ENCODE results near the gene CFAP73.
"Not testable (repeated sequence)": the region's sequence is repeated elsewhere in the genome, so short reads cannot be mapped to it uniquely, and the experiment has no call there.

The CFAP73 gene

DNA sequence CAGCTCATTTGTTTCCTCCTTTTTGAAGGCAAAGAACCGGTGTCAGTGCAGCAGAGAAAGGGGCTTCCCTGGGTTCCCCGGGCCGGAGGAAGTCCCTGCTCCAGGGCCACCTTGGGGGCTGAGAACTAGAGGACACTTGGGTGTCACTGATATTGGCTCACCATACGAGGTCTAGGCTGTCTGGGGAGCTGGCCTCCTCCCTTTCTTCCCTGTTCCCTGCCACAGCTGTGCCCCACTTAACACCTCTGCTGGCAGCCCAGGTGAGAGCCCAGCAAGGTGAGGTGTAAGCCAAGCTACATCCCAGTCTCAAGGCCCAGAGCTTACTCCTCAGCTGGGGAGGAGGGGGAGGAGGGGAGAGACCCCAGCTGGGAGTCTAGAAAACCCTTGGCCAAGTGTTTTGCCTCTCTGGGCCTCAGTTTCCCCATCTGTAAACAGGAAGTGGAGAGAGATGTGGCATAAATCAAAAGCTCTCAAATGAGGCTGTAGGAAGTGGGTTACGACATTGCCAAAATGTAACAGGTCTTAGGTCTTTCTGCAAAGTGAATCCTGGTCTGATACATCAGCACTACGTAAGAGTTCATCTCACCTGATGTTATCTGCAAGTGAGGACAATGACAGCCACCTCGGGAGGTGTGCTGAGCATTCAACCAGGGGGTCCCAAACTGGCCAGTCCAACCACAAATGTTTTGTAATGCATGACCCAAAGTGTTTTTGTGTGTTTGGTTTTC is 39.5 kb upstream of the CFAP73 start:
- no peaks in the 10 kb centered on the region for H3K9me3 ChIP-seq (ENCODE audit: insufficient read depth, low read depth, low read length)
- H3K4me3 ChIP-seq (ENCODE audit: low read length): no peak overlapping the region
- no peaks in the 10 kb centered on the region for H3K4me1 ChIP-seq (ENCODE audit: insufficient read depth, low read length)
- no peaks in the 10 kb centered on the region for H3K36me3 ChIP-seq (ENCODE audit: insufficient read depth, low read depth, low read length)
- no peak overlapping the region for H3K9ac ChIP-seq (ENCODE audit: low read depth, low read length)
- peaks cover under 1% of the 10 kb centered on the region; the same call in 1 of the 2 replicates for H3K27me3 ChIP-seq (ENCODE audit: insufficient read depth, low read length)
- no peak overlapping the region for H3K27ac ChIP-seq (ENCODE audit: low read length)

DNA sequence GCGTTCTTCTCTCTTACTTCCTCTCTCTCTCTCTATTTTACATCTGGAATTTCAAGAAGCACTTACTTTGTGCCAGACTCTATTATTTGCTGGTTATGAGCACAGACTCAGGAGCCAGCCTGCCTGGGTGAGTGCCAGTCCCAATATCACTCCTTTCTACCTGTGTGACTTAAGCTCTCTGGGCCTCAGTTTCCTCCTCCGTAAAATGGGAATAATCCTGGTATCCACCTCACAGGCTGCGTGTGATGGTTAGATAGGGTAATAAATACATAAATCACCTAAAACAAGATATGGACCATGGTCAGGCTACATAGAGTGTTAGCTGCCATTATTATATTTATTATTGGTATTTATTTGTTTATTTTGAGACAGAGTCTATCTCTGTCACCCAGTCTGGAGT is 38.3 kb upstream of the CFAP73 start:
- no peak overlapping the region for H3K27ac ChIP-seq (ENCODE audit: low read length)
- no peaks in the 10 kb centered on the region for H3K4me1 ChIP-seq (ENCODE audit: insufficient read depth, low read length)
- no peaks in the 10 kb centered on the region for H3K9me3 ChIP-seq (ENCODE audit: insufficient read depth, low read depth, low read length)
- H3K27me3 ChIP-seq (ENCODE audit: insufficient read depth, low read length): no peaks in the 10 kb centered on the region
- H3K36me3 ChIP-seq (ENCODE audit: insufficient read depth, low read depth, low read length): no peaks in the 10 kb centered on the region
- H3K4me3 ChIP-seq (ENCODE audit: low read length): no peak overlapping the region
- H3K9ac ChIP-seq (ENCODE audit: low read depth, low read length): no peak overlapping the region

DNA sequence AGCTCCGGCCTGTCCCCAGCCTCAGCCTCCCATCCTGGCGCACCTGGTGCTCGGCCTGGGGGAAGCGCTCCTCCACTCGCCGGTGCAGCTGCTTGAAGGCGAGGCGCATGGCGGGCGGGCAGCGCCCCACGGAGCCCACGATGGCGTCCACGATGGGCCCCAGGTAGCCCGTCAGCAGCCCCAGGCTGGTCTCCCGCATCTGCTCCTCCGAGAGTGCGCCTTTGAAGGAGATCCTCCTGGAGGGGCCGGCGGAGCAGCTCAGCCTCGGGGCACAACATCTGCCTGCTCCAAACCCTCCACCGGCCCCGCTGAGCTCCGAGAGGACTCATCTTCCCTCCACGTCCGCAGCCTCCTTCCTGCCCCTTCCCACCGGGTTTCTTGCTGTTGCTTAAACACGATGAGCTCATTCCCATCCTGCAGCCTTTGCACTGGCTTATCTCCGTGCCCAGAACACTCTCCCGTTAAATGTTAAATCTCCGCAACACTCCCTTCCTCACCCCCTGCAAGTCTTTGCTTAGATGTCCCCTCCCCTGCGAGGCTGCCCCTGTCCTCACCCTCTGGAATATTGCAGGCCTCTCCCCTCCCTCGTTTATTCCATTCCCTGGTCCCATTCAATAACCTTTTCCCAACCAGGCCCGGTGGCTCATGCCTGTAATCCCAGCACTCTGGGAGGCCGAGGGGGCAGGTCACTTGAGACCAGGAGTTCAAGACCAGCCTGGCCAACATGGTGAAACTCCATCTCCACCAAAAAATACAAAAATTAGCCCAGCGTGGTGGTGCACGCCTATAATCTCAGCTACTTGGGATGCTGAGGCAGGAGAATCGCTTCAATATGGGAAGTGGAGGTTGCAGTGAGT is 37.3 kb upstream of the CFAP73 start:
- Histone ChIP-seq H3K27ac (ENCODE audit: low read length) (no peak overlapping the region), H3K4me1 (ENCODE audit: insufficient read depth, low read length) (no peaks in the 10 kb centered on the region), H3K36me3 (ENCODE audit: insufficient read depth, low read depth, low read length) (no peaks in the 10 kb centered on the region), H3K9ac (ENCODE audit: low read depth, low read length) (no peak overlapping the region), H3K27me3 (ENCODE audit: insufficient read depth, low read length) (no peaks in the 10 kb centered on the region), H3K9me3 (ENCODE audit: insufficient read depth, low read depth, low read length) (no peaks in the 10 kb centered on the region), H3K4me3 (ENCODE audit: low read length) (no peak overlapping the region)

DNA sequence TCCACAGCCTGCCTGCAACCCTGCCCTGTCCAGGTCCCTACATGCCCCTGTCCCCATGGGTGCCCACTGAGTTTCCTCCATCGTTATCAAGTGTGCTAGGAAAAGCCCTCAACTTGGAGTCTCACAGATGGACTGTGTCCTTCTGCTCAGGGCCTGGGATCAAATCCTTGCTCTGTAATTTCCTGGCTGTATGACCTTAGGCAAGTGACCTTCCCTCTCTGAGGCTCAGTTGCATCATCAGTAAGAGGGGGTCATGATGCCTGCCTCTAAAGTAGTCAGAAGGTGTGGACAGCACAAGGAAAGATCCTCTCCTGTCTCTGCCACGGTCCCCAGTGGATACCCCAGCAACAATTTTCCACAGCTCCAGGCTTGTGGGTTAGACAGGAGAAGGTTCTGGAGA is 36.1 kb upstream of the CFAP73 start:
- Histone ChIP-seq H3K4me1 (ENCODE audit: insufficient read depth, low read length) (no peaks in the 10 kb centered on the region), H3K4me3 (ENCODE audit: low read length) (no peak overlapping the region), H3K27me3 (ENCODE audit: insufficient read depth, low read length) (no peaks in the 10 kb centered on the region), H3K36me3 (ENCODE audit: insufficient read depth, low read depth, low read length) (no peaks in the 10 kb centered on the region), H3K9me3 (ENCODE audit: insufficient read depth, low read depth, low read length) (no peaks in the 10 kb centered on the region), H3K9ac (ENCODE audit: low read depth, low read length) (no peak overlapping the region), H3K27ac (ENCODE audit: low read length) (no peak overlapping the region)

DNA sequence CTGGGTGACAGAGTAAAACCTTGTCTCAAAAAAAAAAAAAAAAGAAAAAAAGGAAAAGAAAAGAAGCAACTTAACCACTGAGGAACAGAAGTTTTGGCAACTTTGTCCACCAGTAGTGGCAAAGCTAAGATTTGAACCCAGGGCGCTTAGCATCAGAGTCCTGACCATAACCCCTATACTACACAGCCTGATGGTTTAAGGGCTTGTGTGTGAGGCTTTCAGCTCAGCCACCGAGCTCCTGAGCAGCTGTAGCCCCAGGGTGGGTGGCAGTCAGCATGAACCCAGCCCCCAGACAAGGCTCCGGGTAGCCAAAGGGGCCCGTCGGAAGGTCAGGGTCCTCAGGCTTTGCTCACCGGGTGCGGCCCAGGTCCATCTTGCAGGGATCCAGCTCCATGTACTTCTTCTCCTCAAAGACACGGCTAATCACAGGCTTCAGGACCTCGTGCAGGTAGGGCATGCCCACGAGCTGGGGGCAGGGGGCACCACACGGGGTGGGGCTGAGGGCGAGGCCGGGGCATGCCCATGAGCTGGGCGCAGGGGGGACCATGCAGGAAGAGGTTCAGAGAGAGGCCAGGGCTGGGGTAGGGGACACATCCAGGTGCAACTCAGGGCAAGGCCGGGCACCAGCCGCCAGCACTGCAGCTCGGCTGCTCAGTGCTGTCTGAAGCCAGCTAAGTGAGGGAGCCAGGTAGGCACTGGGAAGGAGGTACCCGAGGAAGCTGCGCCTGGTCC is 34.9 kb upstream of the CFAP73 start:
- no peaks in the 10 kb centered on the region for H3K4me1 ChIP-seq (ENCODE audit: insufficient read depth, low read length)
- no peak overlapping the region for H3K9ac ChIP-seq (ENCODE audit: low read depth, low read length)
- H3K36me3 ChIP-seq (ENCODE audit: insufficient read depth, low read depth, low read length): no peaks in the 10 kb centered on the region
- no peak overlapping the region for H3K4me3 ChIP-seq (ENCODE audit: low read length)
- H3K9me3 ChIP-seq (ENCODE audit: insufficient read depth, low read depth, low read length): no peaks in the 10 kb centered on the region
- no peaks in the 10 kb centered on the region for H3K27me3 ChIP-seq (ENCODE audit: insufficient read depth, low read length)
- H3K27ac ChIP-seq (ENCODE audit: low read length): no peak overlapping the region

DNA sequence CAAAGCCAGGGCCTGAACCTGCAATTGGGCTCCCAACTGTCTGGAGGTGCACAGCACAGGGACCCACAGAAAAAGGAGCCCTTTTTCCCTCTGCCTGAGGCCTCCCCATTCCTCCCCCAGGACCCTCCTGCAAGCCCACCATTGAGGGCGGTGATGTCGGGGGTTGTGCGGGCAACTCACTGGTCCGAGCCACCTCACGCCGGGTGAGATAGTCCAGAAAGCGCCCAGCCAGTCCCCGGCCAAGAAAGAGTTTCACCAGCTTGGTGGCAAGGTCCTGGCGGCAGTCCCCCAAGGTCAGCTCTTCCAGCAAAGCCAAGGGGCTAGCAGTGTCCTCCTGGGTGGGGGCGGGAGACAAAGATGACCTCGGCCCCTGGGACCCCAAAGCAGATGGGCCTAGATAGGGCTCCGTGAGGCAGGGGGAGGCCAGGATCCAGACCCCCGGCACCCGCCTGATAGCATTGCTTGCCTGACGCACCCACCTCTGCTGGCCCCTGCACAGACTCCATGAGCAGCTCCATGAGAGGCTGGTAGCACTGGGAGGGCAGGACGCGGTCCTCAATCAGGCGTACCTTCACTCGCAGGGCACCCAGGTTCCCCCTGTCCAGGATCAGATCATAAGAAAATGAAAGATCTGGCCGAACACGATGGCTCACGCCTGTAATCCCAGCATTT is 33.9 kb upstream of the CFAP73 start:
- H3K4me1 ChIP-seq (ENCODE audit: insufficient read depth, low read length): 0 out of 2 replicates have a peak, but pooled peaks cover 2% of the 10 kb centered on the region
- H3K27ac ChIP-seq (ENCODE audit: low read length): no peak overlapping the region
- H3K9ac ChIP-seq (ENCODE audit: low read depth, low read length): no peak overlapping the region
- H3K4me3 ChIP-seq (ENCODE audit: low read length): no peak overlapping the region
- H3K36me3 ChIP-seq (ENCODE audit: insufficient read depth, low read depth, low read length): no peaks in the 10 kb centered on the region
- no peaks in the 10 kb centered on the region for H3K27me3 ChIP-seq (ENCODE audit: insufficient read depth, low read length)
- H3K9me3 ChIP-seq (ENCODE audit: insufficient read depth, low read depth, low read length): no peaks in the 10 kb centered on the region

DNA sequence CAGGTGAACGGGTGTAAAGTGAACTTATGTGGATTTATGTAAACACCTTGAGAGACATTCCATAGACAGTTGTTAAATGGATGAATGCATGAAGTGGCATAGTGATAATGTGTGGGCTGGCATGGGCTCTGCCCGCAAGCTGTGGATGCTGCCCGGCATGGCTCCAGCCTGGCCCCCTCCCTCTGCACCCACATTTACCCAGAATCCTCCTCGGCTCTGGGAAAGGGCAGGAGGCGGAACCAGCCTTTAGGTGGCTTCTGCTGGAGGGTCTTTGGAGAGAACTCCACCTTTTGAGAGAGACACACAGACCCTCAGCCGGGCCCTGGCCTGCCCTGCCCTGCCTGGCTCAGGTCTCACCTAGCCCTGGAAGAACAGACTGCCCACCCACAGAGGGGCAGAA is 32.6 kb upstream of the CFAP73 start:
- no peaks in the 10 kb centered on the region for H3K27me3 ChIP-seq (ENCODE audit: insufficient read depth, low read length)
- H3K36me3 ChIP-seq (ENCODE audit: insufficient read depth, low read depth, low read length): no peaks in the 10 kb centered on the region
- no peaks in the 10 kb centered on the region for H3K9me3 ChIP-seq (ENCODE audit: insufficient read depth, low read depth, low read length)

DNA sequence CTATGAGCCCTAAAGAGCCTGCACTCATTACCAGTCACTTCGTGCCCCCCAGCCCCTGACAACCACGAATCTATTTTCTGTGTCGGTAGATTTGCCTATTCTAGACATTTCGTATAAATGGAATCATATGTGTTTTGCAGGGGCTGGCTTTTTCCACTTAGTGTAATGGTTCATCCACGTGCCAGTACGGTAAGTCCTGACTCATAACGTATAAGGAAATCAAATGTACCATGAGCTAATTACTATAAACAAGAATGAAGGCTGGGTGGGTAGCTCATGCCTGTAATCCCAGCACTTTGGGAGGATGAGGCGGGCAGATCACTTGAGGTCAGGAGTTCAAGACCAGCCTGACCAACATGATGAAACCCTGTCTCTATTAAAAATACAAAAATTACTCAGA is 31.8 kb upstream of the CFAP73 start:
- H3K4me3 ChIP-seq (ENCODE audit: low read length); H3K27ac ChIP-seq (ENCODE audit: low read length): not testable (repeated sequence)

More for the DNA sequence above, 32.6 kb upstream of the CFAP73 start:
- Histone ChIP-seq H3K9ac (ENCODE audit: low read depth, low read length) (no peak overlapping the region), H3K4me3 (ENCODE audit: low read length) (no peak overlapping the region), H3K27ac (ENCODE audit: low read length) (no peak overlapping the region), H3K4me1 (ENCODE audit: insufficient read depth, low read length) (0 out of 2 replicates have a peak, but pooled peaks cover 2% of the 10 kb centered on the region)

DNA sequence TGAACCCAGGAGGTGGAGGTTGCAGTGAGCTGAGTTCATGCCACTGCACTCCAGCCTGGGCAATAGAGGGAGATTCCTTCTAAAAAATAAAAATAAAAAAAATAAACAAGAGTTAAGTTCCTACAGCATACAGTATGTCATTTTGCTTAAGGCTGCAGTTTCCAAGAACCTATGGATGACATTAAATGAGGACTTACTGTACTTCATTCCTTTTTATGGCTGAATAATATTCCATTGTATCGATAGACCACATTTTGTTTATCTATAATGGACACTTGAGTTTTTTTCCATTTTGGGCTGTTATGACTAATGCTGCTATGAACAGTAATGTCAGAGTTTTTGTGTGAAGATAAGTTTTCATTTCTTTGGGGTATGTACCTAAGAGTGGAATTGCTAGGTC is 31.4 kb upstream of the CFAP73 start:
- Histone ChIP-seq H3K36me3 (ENCODE audit: insufficient read depth, low read depth, low read length) (no peaks in the 10 kb centered on the region), H3K4me1 (ENCODE audit: insufficient read depth, low read length) (0 out of 2 replicates have a peak, but pooled peaks cover 2% of the 10 kb centered on the region), H3K9me3 (ENCODE audit: insufficient read depth, low read depth, low read length) (no peaks in the 10 kb centered on the region), H3K9ac (ENCODE audit: low read depth, low read length) (no peak overlapping the region), H3K4me3 (ENCODE audit: low read length) (no peak overlapping the region), H3K27me3 (ENCODE audit: insufficient read depth, low read length) (no peaks in the 10 kb centered on the region), H3K27ac (ENCODE audit: low read length) (no peak overlapping the region)

More for the DNA sequence above, 31.8 kb upstream of the CFAP73 start:
- not testable (repeated sequence) for H3K9me3 ChIP-seq (ENCODE audit: insufficient read depth, low read depth, low read length); H3K4me1 ChIP-seq (ENCODE audit: insufficient read depth, low read length); H3K9ac ChIP-seq (ENCODE audit: low read depth, low read length); H3K36me3 ChIP-seq (ENCODE audit: insufficient read depth, low read depth, low read length); H3K27me3 ChIP-seq (ENCODE audit: insufficient read depth, low read length)

DNA sequence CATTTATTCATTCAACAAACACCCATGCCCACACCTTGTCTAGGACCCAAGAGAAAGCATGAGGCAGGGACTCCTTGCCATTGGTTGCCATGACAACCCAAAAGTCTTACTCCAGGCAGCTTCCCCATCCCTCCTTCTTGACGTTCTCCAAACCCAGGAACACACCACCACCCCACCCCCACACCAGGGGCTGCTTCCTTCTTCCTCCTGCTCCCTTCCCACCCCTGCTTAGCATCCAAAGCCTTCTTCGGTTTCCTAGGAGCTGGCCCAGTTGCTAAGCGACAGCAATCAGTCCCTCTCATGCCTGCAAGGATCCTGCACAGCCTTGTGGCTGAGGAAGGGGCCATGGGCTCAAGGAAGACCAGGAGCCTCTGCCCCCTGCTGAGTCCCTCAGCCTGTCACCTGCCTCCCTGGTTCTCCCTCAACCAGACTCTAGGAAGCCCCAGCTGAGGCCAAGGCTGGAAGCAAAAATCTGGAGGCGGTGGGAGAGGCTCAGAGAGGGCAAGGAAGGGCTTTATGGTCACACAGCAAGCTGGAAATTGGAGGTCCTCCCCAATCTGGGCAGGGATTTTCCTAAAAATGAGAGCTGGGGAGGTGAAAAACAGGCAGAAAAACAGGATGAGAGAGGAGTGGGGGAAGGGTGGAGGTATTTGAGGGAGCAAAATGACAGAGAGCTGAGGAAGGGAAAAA is 29.4 kb upstream of the CFAP73 start:
- Histone ChIP-seq H3K9ac (ENCODE audit: low read depth, low read length) (no peak overlapping the region), H3K27ac (ENCODE audit: low read length) (no peak overlapping the region), H3K4me1 (ENCODE audit: insufficient read depth, low read length) (0 out of 2 replicates have a peak, but pooled peaks cover 2% of the 10 kb centered on the region), H3K9me3 (ENCODE audit: insufficient read depth, low read depth, low read length) (no peaks in the 10 kb centered on the region), H3K36me3 (ENCODE audit: insufficient read depth, low read depth, low read length) (no peaks in the 10 kb centered on the region), H3K27me3 (ENCODE audit: insufficient read depth, low read length) (no peaks in the 10 kb centered on the region), H3K4me3 (ENCODE audit: low read length) (no peak overlapping the region)

Measured in iPS-20b (cell line).